ENCODE results near the gene ABCG1. TPM values are rescaled to one million over a fixed set of nuclear protein-coding genes. Genes with fewer than 3 reads are reported as not detected.

The ABCG1 gene
- total and polyA plus RNA-seq, 2 donors (not counting 3 experiments of a cell fraction or from before 2014, with no cell fraction given): 6.7 to 19.6 TPM

GRCh38 chr21:42248241-42248640 lies 29.3 kb downstream of the ABCG1 start:
- Histone ChIP-seq H3K4me3 (replicated peaks in 1 of 3; ENCODE audit: insufficient read depth in 1 of 3, low read depth in 1 of 3, low read length in 3 of 3) (no peak overlapping the region), H3K27me3 (ENCODE audit: control insufficient read depth in 2 of 2, insufficient read depth in 2 of 2, low read length in 2 of 2) (peaks cover 7 to 21% of the 10 kb centered on the region in 2 experiments), H3K9me3 (replicated peaks; ENCODE audit: control insufficient read depth, insufficient read depth, low read length) (no peaks in the 10 kb centered on the region), H3K27ac (ENCODE audit: insufficient read depth, low read depth, low read length) (no peak overlapping the region), H3K9me1 (replicated peaks; ENCODE audit: control insufficient read depth, extremely low read depth, insufficient read depth, low read length) (no peaks in the 10 kb centered on the region), H3K79me2 (ENCODE audit: control insufficient read depth, insufficient read depth, low read length) (no peaks in the 10 kb centered on the region), H3K9ac (replicated peaks; ENCODE audit: extremely low read depth, insufficient read depth, low read length) (no peak overlapping the region), H3K4me2 (ENCODE audit: insufficient read depth, low read length) (no peak overlapping the region), H3K36me3 (ENCODE audit: control insufficient read depth in 2 of 2, extremely low read depth in 1 of 2, insufficient read depth in 2 of 2, low read length in 2 of 2) (no peaks in the 10 kb centered on the region), H2AFZ (ENCODE audit: low read depth, low read length) (no peak overlapping the region), H3K4me1 (ENCODE audit: control insufficient read depth, extremely low read depth, insufficient read depth, low read length) (no peaks in the 10 kb centered on the region), H4K20me1 (replicated peaks; ENCODE audit: control insufficient read depth, extremely low read depth, insufficient read depth, low read length) (no peaks in the 10 kb centered on the region)
- intact Hi-C loops (cut with micrococcal nuclease) (no loop called here), dilution Hi-C loops (cut with MboI; ENCODE audit: extremely low pct_ligation_motif_present, low sequenced_read_pairs) (no loop called here)
- DNase-seq (ENCODE audit: low read depth, low spot score): no peak
- no peak for FAIRE-seq
- BruUV-seq (replicated peaks): no TSS peak
- TF ChIP-seq POLR2A (IDR thresholded peaks at IDR 0.05; ENCODE audit: low read depth, low read length) (no peak), FOS (IDR thresholded peaks at IDR 0.05; ENCODE audit: borderline replicate concordance, insufficient read depth, low read length) (no peak), MAX (IDR thresholded peaks at IDR 0.05; ENCODE audit: insufficient read depth, insufficient read length) (no peak), GATA2 (IDR thresholded peaks at IDR 0.05; ENCODE audit: insufficient read depth, insufficient read length, low read depth, low read length) (no peak), MYC (IDR thresholded peaks at IDR 0.05; ENCODE audit: low read depth, low read length) (no peak), POLR2AphosphoS5 (IDR thresholded peaks at IDR 0.05; ENCODE audit: insufficient read depth, low read depth, low read length) (no peak), EZH2 (IDR thresholded peaks at IDR 0.05; ENCODE audit: borderline replicate concordance, low read depth, low read length, severe bottlenecking) (no peak), CTCF (IDR thresholded peaks at IDR 0.05; ENCODE audit: extremely low read depth in 1 of 2, insufficient read depth in 1 of 2, low read depth in 1 of 2, low read length in 2 of 2) (no peak), JUN (IDR thresholded peaks at IDR 0.05; ENCODE audit: borderline replicate concordance, insufficient read depth, insufficient read length, low read depth) (no peak)
- CTCF ChIA-PET: no interaction called here
- POLR2A ChIA-PET: no interaction called here

Data from endothelial cell of umbilical vein (primary cell).